GM23248 (cell line): ENCODE data around the gene CAMTA1.

ENCODE experiments used
- EZH2 ChIP-seq: fragments of 200-600 bp; sonication (generic); IDR thresholded peaks from 2 replicates; pipeline ENCODE4 v1.6.1; 2018; ENCODE audit warnings: antibody characterized with exemption, mild to moderate bottlenecking; ENCODE audit not compliant: insufficient read depth, poor library complexity, severe bottlenecking
- EZH2phosphoT487 ChIP-seq: fragments of 200-600 bp; sonication (generic); IDR thresholded peaks from 2 replicates; pipeline ENCODE4 v1.6.1; 2018; ENCODE audit warnings: antibody characterized with exemption, moderate library complexity, mild to moderate bottlenecking, low read depth; ENCODE audit not compliant: insufficient read depth

DNA sequence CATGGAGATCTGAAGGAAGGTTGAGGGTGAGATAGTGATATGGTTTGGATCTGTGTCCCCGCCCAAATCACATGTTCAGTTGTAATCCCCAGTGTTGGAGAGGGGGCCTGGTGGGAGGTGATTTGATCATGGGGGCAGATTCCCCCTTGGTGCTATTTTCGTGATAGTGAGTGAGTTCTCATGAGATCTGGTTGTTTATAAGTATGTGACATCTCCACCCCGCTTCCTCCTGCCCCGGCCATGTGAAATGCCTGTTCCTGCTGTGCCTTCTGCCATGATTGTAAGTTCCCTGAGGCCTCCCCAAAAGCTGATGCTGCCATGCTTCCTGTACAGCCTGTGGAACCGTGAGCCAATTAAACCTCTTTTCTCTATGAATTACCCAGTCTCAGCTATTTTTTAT, 533.9 kb downstream of the CAMTA1 start:
- no peak for TF ChIP-seq EZH2phosphoT487
- no peak for TF ChIP-seq EZH2
